Tibial nerve (tissue), 4 donors: ENCODE measurements around the gene CHST15.

Experiments
- EP300 ChIP-seq, 2 donors: sonication (generic); formaldehyde crosslinking; IDR thresholded peaks; one replicate each; pipeline ENCODE4 v1.6.1; 2017; ENCODE audit warnings: antibody characterized with exemption in 2 of 2, mild to moderate bottlenecking in 1 of 2
- POLR2A ChIP-seq, 2 donors: fragments of 450-650 bp; IDR thresholded peaks; one replicate each; pipeline ENCODE4 v1.6.1; 2017; ENCODE audit warnings: antibody characterized with exemption in 2 of 2, mild to moderate bottlenecking in 2 of 2, moderate library complexity in 2 of 2
- TF ChIP-seq, protein P1 (sequence below), 5 experiments: fragments of 200-600 bp in 3 of 5; fragments of 450-650 bp in 2 of 5; sonication (generic) in 3 of 5; IDR thresholded peaks; one replicate each; pipeline ENCODE4 v1.5.1; 2016 to 2019; ENCODE audit warnings: antibody characterized with exemption in 5 of 5, mild to moderate bottlenecking in 3 of 5, moderate library complexity in 2 of 5

DNA sequence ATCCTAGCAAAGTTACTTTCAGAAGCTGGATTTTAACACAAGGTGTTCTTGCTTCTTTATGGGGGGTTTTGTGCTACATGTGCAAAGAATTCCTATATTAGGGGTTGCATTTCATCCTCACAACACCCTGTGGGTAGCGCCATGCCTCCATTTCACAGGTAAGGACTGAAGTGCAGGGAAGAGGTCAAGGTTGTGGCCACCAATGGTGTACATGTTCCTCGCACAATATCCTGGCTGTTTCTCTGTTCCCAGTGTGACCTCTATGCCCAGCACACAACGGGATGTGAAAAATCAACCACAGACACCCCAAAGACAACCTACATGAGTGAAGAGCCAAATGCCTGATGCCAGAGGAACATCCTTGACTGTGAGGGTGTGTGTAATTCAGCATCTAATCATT is 80.8 kb downstream of the CHST15 start:
- TF ChIP-seq, protein P1, sequence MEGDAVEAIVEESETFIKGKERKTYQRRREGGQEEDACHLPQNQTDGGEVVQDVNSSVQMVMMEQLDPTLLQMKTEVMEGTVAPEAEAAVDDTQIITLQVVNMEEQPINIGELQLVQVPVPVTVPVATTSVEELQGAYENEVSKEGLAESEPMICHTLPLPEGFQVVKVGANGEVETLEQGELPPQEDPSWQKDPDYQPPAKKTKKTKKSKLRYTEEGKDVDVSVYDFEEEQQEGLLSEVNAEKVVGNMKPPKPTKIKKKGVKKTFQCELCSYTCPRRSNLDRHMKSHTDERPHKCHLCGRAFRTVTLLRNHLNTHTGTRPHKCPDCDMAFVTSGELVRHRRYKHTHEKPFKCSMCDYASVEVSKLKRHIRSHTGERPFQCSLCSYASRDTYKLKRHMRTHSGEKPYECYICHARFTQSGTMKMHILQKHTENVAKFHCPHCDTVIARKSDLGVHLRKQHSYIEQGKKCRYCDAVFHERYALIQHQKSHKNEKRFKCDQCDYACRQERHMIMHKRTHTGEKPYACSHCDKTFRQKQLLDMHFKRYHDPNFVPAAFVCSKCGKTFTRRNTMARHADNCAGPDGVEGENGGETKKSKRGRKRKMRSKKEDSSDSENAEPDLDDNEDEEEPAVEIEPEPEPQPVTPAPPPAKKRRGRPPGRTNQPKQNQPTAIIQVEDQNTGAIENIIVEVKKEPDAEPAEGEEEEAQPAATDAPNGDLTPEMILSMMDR (IDR thresholded peaks at IDR 0.05): no peak
- TF ChIP-seq POLR2A (IDR thresholded peaks at IDR 0.05): no peak
- no peak for TF ChIP-seq EP300 (IDR thresholded peaks at IDR 0.05)
